Measurements from ENCODE around the gene ASTN2.

DNA sequence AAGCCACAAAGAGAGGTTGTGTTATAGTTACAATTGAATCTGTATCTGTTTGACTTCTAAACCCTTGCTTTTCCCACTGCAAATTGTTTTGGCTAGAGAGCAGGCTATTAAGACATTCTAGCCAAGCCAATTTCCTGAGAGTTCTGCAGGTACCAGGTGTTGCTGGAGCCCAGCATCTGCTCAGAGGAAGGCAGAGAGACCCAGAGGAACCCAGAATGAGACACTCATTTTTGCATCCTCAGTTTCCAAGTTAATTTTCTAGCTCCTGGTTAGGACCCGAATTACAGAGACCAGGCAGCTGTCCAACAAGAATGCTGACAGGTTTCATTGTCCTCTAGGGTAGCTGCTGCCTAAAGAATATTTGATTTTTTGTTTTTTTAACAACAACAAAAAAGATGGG lies 461.6 kb downstream of the ASTN2 start:
- TF ChIP-seq, protein P1, sequence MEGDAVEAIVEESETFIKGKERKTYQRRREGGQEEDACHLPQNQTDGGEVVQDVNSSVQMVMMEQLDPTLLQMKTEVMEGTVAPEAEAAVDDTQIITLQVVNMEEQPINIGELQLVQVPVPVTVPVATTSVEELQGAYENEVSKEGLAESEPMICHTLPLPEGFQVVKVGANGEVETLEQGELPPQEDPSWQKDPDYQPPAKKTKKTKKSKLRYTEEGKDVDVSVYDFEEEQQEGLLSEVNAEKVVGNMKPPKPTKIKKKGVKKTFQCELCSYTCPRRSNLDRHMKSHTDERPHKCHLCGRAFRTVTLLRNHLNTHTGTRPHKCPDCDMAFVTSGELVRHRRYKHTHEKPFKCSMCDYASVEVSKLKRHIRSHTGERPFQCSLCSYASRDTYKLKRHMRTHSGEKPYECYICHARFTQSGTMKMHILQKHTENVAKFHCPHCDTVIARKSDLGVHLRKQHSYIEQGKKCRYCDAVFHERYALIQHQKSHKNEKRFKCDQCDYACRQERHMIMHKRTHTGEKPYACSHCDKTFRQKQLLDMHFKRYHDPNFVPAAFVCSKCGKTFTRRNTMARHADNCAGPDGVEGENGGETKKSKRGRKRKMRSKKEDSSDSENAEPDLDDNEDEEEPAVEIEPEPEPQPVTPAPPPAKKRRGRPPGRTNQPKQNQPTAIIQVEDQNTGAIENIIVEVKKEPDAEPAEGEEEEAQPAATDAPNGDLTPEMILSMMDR (IDR thresholded peaks at IDR 0.05 in 8 of 11, conservative IDR thresholded peaks at IDR 0.05 in 3 of 11), result no peak
- TF ChIP-seq POLR2A (IDR thresholded peaks at IDR 0.05) (no peak), POLR2AphosphoS5 (IDR thresholded peaks at IDR 0.05) (no peak)

Data from spleen (tissue), 7 donors.